Thyroid gland (tissue), 4 donors: ENCODE measurements around the gene CLMN.

Source experiments
- POLR2A ChIP-seq, 2 donors: fragments of 450-650 bp; IDR thresholded peaks; one replicate each; pipeline ENCODE4 v1.6.1; 2017; ENCODE audit warnings: antibody characterized with exemption in 2 of 2, mild to moderate bottlenecking in 2 of 2, moderate library complexity in 1 of 2
- TF ChIP-seq, protein P1 (sequence below), 6 experiments: fragments of 200-600 bp in 3 of 6; fragments of 450-650 bp in 3 of 6; sonication (generic) in 3 of 6; IDR thresholded peaks; one replicate each; pipeline ENCODE4 v1.5.1; 2016 to 2019; ENCODE audit warnings: antibody characterized with exemption in 6 of 6, mild to moderate bottlenecking in 2 of 6, inconsistent platforms in 1 of 6, moderate library complexity in 1 of 6

DNA sequence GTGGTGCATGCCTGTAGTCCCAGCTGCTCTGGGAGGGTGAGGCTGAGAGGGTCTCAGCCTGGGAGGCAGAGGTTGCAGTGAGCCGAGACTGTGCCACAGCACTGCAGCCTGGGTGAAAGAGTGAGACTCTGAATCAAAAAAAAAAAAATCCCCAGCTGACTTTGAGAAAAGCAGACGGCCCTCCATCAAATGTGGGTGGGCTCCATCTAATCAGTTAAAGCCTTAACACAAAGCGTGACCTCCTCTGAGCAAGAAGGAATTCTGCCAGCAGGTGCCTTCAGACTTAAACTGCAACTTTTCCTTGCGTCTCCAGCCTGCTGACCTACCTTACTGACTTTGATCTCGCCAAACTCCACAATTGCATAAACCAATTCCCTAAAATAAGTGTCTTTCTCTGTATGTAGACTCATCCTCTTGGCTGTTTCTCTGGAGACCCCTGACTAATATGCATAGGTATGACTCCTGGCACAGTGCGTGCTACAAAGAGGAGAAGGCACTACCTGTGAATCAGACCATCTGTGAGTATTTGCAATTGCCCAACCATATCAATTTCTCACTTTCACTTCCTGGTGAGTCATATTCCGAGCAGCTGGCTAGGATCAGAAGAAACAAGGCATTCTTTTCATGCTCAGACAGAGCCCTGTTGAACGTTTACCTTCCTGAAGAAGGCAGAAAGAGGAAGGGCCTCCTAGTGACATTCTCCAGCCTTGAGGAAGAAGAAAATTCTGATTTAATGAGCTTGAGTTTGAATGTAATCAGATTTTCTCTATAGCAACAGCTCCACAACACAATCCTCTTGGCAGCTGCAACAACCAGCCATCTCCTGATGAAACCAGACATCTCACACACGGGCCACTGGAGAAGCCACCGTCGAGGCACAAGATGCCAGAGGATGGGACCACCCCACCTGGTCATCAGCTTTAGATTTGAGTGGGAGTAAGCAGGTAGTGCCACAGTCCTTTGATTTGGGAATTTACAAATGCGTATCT, 54.3 kb downstream of the CLMN start:
- TF ChIP-seq, protein P1, sequence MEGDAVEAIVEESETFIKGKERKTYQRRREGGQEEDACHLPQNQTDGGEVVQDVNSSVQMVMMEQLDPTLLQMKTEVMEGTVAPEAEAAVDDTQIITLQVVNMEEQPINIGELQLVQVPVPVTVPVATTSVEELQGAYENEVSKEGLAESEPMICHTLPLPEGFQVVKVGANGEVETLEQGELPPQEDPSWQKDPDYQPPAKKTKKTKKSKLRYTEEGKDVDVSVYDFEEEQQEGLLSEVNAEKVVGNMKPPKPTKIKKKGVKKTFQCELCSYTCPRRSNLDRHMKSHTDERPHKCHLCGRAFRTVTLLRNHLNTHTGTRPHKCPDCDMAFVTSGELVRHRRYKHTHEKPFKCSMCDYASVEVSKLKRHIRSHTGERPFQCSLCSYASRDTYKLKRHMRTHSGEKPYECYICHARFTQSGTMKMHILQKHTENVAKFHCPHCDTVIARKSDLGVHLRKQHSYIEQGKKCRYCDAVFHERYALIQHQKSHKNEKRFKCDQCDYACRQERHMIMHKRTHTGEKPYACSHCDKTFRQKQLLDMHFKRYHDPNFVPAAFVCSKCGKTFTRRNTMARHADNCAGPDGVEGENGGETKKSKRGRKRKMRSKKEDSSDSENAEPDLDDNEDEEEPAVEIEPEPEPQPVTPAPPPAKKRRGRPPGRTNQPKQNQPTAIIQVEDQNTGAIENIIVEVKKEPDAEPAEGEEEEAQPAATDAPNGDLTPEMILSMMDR (IDR thresholded peaks at IDR 0.05): no peak
- TF ChIP-seq POLR2A (IDR thresholded peaks at IDR 0.05): no peak
